ENCODE measurements around the gene NXPH3.

DNA sequence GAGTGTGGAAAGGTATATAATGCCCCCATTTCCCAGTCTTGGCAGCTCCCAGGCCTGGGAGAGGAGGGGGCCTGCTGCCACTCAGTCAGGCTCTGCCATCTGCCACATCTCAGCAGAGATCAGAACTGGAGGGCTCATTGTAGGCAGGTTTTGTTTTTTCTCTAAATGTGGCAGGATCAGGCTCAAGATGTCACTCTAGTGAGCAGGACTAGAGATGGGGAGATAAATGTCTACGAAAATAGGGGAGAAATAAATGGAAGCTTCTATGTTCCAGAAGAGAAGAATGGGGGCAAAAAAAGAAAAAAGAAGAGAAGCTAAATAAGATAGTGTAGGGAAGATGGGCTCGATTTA, 13.9 kb downstream of the NXPH3 start:
- no peak for TF ChIP-seq TAF1 (IDR thresholded peaks at IDR 0.05; ENCODE audit: control insufficient read depth, extremely low read depth, insufficient read depth, low read length, severe bottlenecking)
- TF ChIP-seq, protein P1, sequence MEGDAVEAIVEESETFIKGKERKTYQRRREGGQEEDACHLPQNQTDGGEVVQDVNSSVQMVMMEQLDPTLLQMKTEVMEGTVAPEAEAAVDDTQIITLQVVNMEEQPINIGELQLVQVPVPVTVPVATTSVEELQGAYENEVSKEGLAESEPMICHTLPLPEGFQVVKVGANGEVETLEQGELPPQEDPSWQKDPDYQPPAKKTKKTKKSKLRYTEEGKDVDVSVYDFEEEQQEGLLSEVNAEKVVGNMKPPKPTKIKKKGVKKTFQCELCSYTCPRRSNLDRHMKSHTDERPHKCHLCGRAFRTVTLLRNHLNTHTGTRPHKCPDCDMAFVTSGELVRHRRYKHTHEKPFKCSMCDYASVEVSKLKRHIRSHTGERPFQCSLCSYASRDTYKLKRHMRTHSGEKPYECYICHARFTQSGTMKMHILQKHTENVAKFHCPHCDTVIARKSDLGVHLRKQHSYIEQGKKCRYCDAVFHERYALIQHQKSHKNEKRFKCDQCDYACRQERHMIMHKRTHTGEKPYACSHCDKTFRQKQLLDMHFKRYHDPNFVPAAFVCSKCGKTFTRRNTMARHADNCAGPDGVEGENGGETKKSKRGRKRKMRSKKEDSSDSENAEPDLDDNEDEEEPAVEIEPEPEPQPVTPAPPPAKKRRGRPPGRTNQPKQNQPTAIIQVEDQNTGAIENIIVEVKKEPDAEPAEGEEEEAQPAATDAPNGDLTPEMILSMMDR (IDR thresholded peaks at IDR 0.05 in 2 of 3, conservative IDR thresholded peaks at IDR 0.05 in 1 of 3; ENCODE audit: insufficient read depth in 2 of 3, low read depth in 1 of 3, low read length in 3 of 3) = no peak
- TF ChIP-seq JUNB (CRISPR knock-in tag; conservative IDR thresholded peaks at IDR 0.05) = no peak
- TF ChIP-seq STAT5B (CRISPR knock-in tag; IDR thresholded peaks at IDR 0.05) = no peak
- no peak for TF ChIP-seq ZNF785 (CRISPR knock-in tag; IDR thresholded peaks at IDR 0.05)
- TF ChIP-seq POLR2AphosphoS5 (IDR thresholded peaks at IDR 0.05; ENCODE audit: control insufficient read depth, insufficient read depth, low read depth, low read length) = no peak
- TF ChIP-seq HMGN3 (IDR thresholded peaks at IDR 0.05; ENCODE audit: borderline replicate concordance, extremely low read depth, insufficient read length, low read depth, low read length) = no peak
- no peak for TF ChIP-seq SIN3B (IDR thresholded peaks at IDR 0.05; ENCODE audit: low read depth)
- no peak for TF ChIP-seq RAD21 (CRISPR knock-in tag; conservative IDR thresholded peaks at IDR 0.05 in 1 of 2, IDR thresholded peaks at IDR 0.05 in 1 of 2)
- TF ChIP-seq EZH2 (IDR thresholded peaks at IDR 0.05; ENCODE audit: borderline replicate concordance, low read depth, low read length) = no peak
- no peak for TF ChIP-seq ERF (CRISPR knock-in tag; IDR thresholded peaks at IDR 0.05)
- TF ChIP-seq GTF2E2 (tag; IDR thresholded peaks at IDR 0.05) = no peak
- no peak for TF ChIP-seq BHLHE40 (IDR thresholded peaks at IDR 0.05; ENCODE audit: low read length)
- TF ChIP-seq, protein P2, sequence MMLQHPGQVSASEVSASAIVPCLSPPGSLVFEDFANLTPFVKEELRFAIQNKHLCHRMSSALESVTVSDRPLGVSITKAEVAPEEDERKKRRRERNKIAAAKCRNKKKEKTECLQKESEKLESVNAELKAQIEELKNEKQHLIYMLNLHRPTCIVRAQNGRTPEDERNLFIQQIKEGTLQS (IDR thresholded peaks at IDR 0.05) = no peak
- TF ChIP-seq, protein P2 (CRISPR knock-in tag; conservative IDR thresholded peaks at IDR 0.05) = no peak

All from K562 (cell line).